ENCODE results near the gene ZNF763. TPM values are rescaled to one million over a fixed set of nuclear protein-coding genes. Genes with fewer than 3 reads are reported as not detected.
A peak's percentile ranks its signal among the peaks of the same experiment; 100 is the strongest.

The ZNF763 gene
- total RNA-seq, 4 donors from 2014 or later, result 1.9 to 5.6 (median 3.8) TPM

GRCh38 chr19:11963566-11964355 is 1.1 kb upstream of the ZNF763 start:
- peak overlapping the region; percentile 71 for H3K4me3 ChIP-seq
- peaks cover 26% of the 10 kb centered on the region for H3K4me1 ChIP-seq
- TF ChIP-seq, protein P1, sequence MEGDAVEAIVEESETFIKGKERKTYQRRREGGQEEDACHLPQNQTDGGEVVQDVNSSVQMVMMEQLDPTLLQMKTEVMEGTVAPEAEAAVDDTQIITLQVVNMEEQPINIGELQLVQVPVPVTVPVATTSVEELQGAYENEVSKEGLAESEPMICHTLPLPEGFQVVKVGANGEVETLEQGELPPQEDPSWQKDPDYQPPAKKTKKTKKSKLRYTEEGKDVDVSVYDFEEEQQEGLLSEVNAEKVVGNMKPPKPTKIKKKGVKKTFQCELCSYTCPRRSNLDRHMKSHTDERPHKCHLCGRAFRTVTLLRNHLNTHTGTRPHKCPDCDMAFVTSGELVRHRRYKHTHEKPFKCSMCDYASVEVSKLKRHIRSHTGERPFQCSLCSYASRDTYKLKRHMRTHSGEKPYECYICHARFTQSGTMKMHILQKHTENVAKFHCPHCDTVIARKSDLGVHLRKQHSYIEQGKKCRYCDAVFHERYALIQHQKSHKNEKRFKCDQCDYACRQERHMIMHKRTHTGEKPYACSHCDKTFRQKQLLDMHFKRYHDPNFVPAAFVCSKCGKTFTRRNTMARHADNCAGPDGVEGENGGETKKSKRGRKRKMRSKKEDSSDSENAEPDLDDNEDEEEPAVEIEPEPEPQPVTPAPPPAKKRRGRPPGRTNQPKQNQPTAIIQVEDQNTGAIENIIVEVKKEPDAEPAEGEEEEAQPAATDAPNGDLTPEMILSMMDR (IDR thresholded peaks at IDR 0.05), result peak; percentile 65 to 78
- TF ChIP-seq POLR2AphosphoS5 (IDR thresholded peaks at IDR 0.05), result no peak
- no peak for TF ChIP-seq POLR2A (IDR thresholded peaks at IDR 0.05)
- H3K27me3 ChIP-seq, result no peaks in the 10 kb centered on the region
- peak; percentile 88 to 89 for DNase-seq (ENCODE audit: low spot score in 2 of 2)
- H3K36me3 ChIP-seq, result no peaks in the 10 kb centered on the region
- H3K27ac ChIP-seq, result peak overlapping the region; percentile 91
- WGBS, result 42% methylated on average over 26 of the region's 26 CpGs
- no peaks in the 10 kb centered on the region for H3K9me3 ChIP-seq

GRCh38 chr19:11964496-11964857 is 363 bp upstream of the ZNF763 start:
- no peaks in the 10 kb centered on the region for H3K9me3 ChIP-seq
- no peaks in the 10 kb centered on the region for H3K27me3 ChIP-seq
- TF ChIP-seq POLR2A (IDR thresholded peaks at IDR 0.05) (no peak), EP300 (IDR thresholded peaks at IDR 0.05) (no peak), POLR2AphosphoS5 (IDR thresholded peaks at IDR 0.05) (no peak)
- TF ChIP-seq, protein P1 (IDR thresholded peaks at IDR 0.05), result no peak
- WGBS, result 8% methylated on average over 5 of the region's 8 CpGs
- H3K36me3 ChIP-seq, result no peaks in the 10 kb centered on the region
- DNase-seq (ENCODE audit: low spot score in 2 of 2), result no peak
- peaks cover 26% of the 10 kb centered on the region for H3K4me1 ChIP-seq
- peak overlapping the region; percentile 71 for H3K4me3 ChIP-seq
- H3K27ac ChIP-seq, result peak overlapping the region; percentile 91

- no peak for TF ChIP-seq EP300 (IDR thresholded peaks at IDR 0.05)
- no peak for TF ChIP-seq POLR2AphosphoS5 (IDR thresholded peaks at IDR 0.05)
- TF ChIP-seq, protein P1 (IDR thresholded peaks at IDR 0.05), result no peak
- no peak for TF ChIP-seq POLR2A (IDR thresholded peaks at IDR 0.05)
- H3K4me3 ChIP-seq, result no peak overlapping the region
- H3K4me1 ChIP-seq, result peaks cover 13% of the 10 kb centered on the region
- H3K27ac ChIP-seq, result no peak overlapping the region
- WGBS, result 91% methylated on average over 1 of the region's 1 CpG
- H3K9me3 ChIP-seq, result no peaks in the 10 kb centered on the region
- no peak for DNase-seq (ENCODE audit: low spot score in 2 of 2)
- no peaks in the 10 kb centered on the region for H3K36me3 ChIP-seq
- H3K27me3 ChIP-seq, result no peaks in the 10 kb centered on the region
These were observed 5.3 kb downstream of the ZNF763 start for GRCh38 chr19:11970174-11970573.

DNA sequence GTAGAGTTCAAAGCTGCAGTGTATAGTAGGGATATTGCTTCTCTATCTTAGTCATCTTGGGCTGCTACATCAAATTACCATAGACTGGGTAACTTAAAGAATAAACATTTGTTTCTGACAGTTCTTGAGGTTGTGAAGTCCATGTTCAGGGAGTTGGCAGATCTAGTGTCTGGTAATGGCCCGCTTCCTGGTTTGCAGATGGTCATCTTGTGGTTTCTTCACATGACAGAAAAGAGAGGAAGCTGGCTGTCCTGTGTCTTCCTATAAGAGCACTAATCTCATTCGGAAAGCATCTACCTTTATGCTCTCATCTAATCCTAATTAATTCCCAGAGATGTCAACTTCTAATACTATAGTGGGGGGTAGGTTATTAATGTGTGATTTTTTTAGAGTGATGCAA is 6.2 kb downstream of the ZNF763 start:
- Histone ChIP-seq H3K27ac (no peak overlapping the region), H3K27me3 (no peaks in the 10 kb centered on the region), H3K4me3 (no peak overlapping the region), H3K36me3 (no peaks in the 10 kb centered on the region), H3K4me1 (peaks cover 6% of the 10 kb centered on the region), H3K9me3 (no peaks in the 10 kb centered on the region)
- TF ChIP-seq POLR2AphosphoS5 (IDR thresholded peaks at IDR 0.05), result no peak
- no peak for TF ChIP-seq EP300 (IDR thresholded peaks at IDR 0.05)
- no peak for TF ChIP-seq POLR2A (IDR thresholded peaks at IDR 0.05)
- TF ChIP-seq, protein P1 (IDR thresholded peaks at IDR 0.05), result no peak
- no peak for DNase-seq (ENCODE audit: low spot score in 2 of 2)
- WGBS, result 93% methylated on average over 2 of the region's 2 CpGs

DNA sequence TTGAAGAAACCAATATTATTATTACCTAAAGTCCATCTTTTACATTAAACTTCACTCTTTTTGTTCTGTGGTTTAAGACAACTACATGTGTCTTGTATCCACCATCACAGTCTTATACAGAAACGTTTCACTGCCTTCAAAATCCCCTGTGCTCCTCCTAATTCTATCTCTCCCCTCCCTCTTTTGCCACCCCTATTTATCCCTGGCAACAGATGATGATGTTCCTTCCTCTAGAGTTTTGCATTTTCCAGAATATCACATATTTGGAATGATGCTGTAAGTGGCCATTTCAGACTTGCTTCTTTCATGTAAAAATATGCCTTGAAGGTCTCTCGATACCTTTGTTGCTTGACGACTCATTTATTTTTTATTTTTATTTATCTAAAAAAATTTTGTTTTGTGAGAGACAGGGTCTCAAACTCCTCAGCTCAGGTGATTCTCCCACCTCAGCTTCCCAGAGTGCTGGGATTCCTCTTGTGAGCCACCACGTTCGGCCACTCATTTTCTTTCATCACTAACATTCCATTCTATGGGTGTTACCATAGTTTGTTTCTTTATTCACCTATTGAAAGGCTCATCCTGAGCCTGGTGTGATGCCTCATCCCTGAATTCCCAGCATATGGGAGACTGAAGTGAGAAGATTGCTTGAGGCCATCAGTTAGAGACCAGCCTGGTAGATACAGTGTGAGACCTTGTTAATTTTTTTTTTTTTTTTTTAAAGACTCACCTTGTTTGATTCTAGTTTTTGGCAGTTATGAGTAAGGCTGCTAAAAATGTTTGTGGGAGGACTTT is 8.4 kb downstream of the ZNF763 start:
- no peak for TF ChIP-seq POLR2A (IDR thresholded peaks at IDR 0.05)
- TF ChIP-seq, protein P1 (IDR thresholded peaks at IDR 0.05), result no peak
- TF ChIP-seq POLR2AphosphoS5 (IDR thresholded peaks at IDR 0.05), result no peak
- TF ChIP-seq EP300 (IDR thresholded peaks at IDR 0.05), result no peak
- Histone ChIP-seq H3K4me3 (no peak overlapping the region), H3K27me3 (no peaks in the 10 kb centered on the region), H3K27ac (no peak overlapping the region), H3K36me3 (peaks cover 15% of the 10 kb centered on the region), H3K4me1 (no peaks in the 10 kb centered on the region), H3K9me3 (peaks cover 6% of the 10 kb centered on the region)
- no peak for DNase-seq (ENCODE audit: low spot score in 2 of 2)
- 84% methylated on average over 5 of the region's 5 CpGs for WGBS
